ENCODE data around the gene CATSPERD.

CATSPERD gene

DNA sequence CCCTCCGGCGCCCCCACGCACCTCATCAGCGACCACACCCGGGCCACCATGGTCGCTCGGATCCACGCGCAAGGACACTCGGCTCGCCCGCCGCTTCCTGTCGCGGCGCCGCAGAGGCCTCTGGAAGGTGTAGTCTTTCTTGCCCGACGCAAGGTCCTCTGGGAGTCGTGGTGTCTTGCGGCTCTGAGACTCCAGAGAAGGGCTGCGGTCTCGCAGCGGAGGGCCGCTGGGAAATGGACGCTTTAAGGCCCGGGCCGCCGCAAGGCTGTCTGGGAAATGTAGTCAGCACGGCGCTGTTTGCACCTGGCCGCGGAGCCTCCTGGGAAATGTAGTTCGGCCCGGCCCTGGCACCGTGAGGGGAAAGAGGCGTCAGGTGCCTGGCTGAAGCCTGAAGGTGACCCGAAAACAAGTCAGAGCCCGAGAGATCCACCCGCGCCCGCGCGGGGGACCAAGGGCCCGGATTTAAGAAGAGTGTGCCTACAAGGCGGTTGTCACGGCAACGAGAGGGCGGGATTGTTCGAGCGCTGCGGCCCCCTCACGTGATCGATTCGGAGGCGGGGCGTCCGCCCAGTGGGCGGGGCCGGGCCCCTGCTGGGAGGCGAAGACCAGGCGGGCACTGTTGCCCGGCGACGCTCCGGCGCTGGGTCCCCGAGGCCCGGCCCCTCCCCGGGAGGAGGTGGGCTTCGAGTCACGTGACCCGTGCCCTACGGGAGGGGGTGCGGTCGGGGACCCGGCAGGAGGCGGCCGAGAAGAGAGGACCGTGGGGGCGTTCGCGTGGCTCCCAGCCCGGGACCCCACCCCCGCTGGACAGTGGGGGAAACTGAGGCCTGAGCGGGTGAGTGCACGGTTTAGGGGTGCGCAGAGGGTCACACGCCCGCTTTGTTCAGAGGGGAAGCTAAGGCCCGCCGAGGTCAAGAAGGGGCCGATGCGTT, 39.7 kb upstream of the CATSPERD start, which contains the start of the genes HSD11B1L and MICOS13:
HSD11B1L (plus strand) TSS at position 591 of the 932 bp plus-strand sequence. CDS start 3,806 bp downstream, outside the sequence.
MICOS13 (minus strand) TSS at position 80 of the 932 bp plus-strand sequence; CDS start at position 50, 30 bp downstream.
- H3K4me3 ChIP-seq (ENCODE audit: low read depth, low read length), result peak within 1 kb of the TSS; percentile 97
- TF ChIP-seq, protein P1, sequence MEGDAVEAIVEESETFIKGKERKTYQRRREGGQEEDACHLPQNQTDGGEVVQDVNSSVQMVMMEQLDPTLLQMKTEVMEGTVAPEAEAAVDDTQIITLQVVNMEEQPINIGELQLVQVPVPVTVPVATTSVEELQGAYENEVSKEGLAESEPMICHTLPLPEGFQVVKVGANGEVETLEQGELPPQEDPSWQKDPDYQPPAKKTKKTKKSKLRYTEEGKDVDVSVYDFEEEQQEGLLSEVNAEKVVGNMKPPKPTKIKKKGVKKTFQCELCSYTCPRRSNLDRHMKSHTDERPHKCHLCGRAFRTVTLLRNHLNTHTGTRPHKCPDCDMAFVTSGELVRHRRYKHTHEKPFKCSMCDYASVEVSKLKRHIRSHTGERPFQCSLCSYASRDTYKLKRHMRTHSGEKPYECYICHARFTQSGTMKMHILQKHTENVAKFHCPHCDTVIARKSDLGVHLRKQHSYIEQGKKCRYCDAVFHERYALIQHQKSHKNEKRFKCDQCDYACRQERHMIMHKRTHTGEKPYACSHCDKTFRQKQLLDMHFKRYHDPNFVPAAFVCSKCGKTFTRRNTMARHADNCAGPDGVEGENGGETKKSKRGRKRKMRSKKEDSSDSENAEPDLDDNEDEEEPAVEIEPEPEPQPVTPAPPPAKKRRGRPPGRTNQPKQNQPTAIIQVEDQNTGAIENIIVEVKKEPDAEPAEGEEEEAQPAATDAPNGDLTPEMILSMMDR (IDR thresholded peaks at IDR 0.05; ENCODE audit: low read depth, low read length), result no peak

- TF ChIP-seq, protein P1 (IDR thresholded peaks at IDR 0.05; ENCODE audit: low read depth, low read length), result no peak
- peak overlapping the region; percentile 97 for H3K4me3 ChIP-seq (ENCODE audit: low read depth, low read length)
Observed at GRCh38 chr19:5681391-5682106, 38.9 kb upstream of the CATSPERD start.

GRCh38 chr19:5682107-5682482, 38.3 kb upstream of the CATSPERD start:
- TF ChIP-seq, protein P1 (IDR thresholded peaks at IDR 0.05; ENCODE audit: low read depth, low read length), result no peak
- H3K4me3 ChIP-seq (ENCODE audit: low read depth, low read length), result no peak overlapping the region

- H3K4me3 ChIP-seq (ENCODE audit: low read depth, low read length), result no peak overlapping the region
- TF ChIP-seq, protein P1 (IDR thresholded peaks at IDR 0.05; ENCODE audit: low read depth, low read length), result no peak
Observed at GRCh38 chr19:5683177-5683886, 37.1 kb upstream of the CATSPERD start.

GRCh38 chr19:5684694-5685430, 35.6 kb upstream of the CATSPERD start:
- TF ChIP-seq, protein P1 (IDR thresholded peaks at IDR 0.05; ENCODE audit: low read depth, low read length), result no peak
- H3K4me3 ChIP-seq (ENCODE audit: low read depth, low read length), result no peak overlapping the region

DNA sequence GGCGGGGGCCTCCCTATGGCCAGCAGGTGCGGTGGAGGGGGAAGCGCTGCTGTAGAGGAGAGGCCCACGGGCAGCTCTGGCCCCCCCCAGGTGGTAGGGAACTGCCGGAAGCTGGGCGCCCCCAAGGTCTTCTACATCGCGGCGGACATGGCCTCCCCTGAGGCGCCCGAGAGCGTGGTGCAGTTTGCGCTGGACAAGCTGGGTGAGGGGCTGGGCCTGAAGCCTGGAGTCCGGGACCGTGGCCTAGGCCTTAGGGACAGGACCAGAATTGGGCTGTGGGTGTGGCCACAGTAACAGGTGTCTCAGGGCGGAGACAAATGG, 34.2 kb upstream of the CATSPERD start:
- peak overlapping the region; percentile 61; the same call in 1 of the 2 replicates for H3K4me3 ChIP-seq (ENCODE audit: low read depth, low read length)
- TF ChIP-seq, protein P1 (IDR thresholded peaks at IDR 0.05; ENCODE audit: low read depth, low read length), result no peak
